Stomach (tissue), 9 donors: ENCODE measurements around the gene C2CD3. TPM values are rescaled to one million over a fixed set of nuclear protein-coding genes. Genes with fewer than 3 reads are reported as not detected.
"Not testable (repeated sequence)": the region's sequence is repeated elsewhere in the genome, so short reads cannot be mapped to it uniquely, and the experiment has no call there.

ENCODE experiments used
- DNase-seq, 2 donors: peaks; one replicate each; pipeline versions ENCODE4 v3.0.0 to v3.0.0-alpha.2; 2013 to 2019
- H3K27ac ChIP-seq, 5 donors: fragments of 200-600 bp in 4 of 5; sonication (generic) in 4 of 5; one replicate each; pipeline ENCODE4 v1.5.1; 2013 to 2019; ENCODE audit warnings: mild to moderate bottlenecking in 1 of 5, moderate library complexity in 1 of 5
- H3K27me3 ChIP-seq, 3 donors: fragments of 200-600 bp; sonication (generic); one replicate each; pipeline ENCODE4 v1.5.1; 2017 to 2019; ENCODE audit warnings: mixed run types in 1 of 3
- H3K36me3 ChIP-seq, 4 donors: fragments of 200-600 bp; sonication (generic); 1 replicate in 3 of 4; 2 replicates in 1 of 4; pipeline ENCODE4 v1.5.1; 2016 to 2019
- H3K4me1 ChIP-seq, 4 donors: fragments of 200-600 bp; sonication (generic); one replicate each; pipeline ENCODE4 v1.5.1; 2016 to 2019
- H3K4me3 ChIP-seq, 4 donors: fragments of 200-600 bp; sonication (generic) in 3 of 4; one replicate each; pipeline ENCODE4 v1.5.1; 2016 to 2019; ENCODE audit warnings: mild to moderate bottlenecking in 1 of 4
- H3K9me3 ChIP-seq, 4 donors: fragments of 200-600 bp; sonication (generic); one replicate each; pipeline ENCODE4 v1.5.1; 2016 to 2019
- CTCF ChIP-seq, 7 experiments: fragments of 450-650 bp in 4 of 7; fragments of 200-600 bp in 3 of 7; sonication (generic) in 3 of 7; IDR thresholded peaks; one replicate each; pipeline ENCODE4 v1.5.1; 2016 to 2019; ENCODE audit warnings: antibody characterized with exemption in 7 of 7, control low read depth in 2 of 7, mild to moderate bottlenecking in 1 of 7
- EP300 ChIP-seq: sonication (generic); formaldehyde crosslinking; IDR thresholded peaks from one replicate; pipeline ENCODE4 v1.6.1; 2017; ENCODE audit warnings: antibody characterized with exemption
- POLR2A ChIP-seq, 4 donors: fragments of 450-650 bp; IDR thresholded peaks; one replicate each; pipeline ENCODE4 v1.6.1; 2016; ENCODE audit warnings: antibody characterized with exemption in 4 of 4, control low read depth in 2 of 4, mild to moderate bottlenecking in 1 of 4, moderate library complexity in 1 of 4
- POLR2AphosphoS5 ChIP-seq, 3 donors: sonication (generic); formaldehyde crosslinking; IDR thresholded peaks; one replicate each; pipeline ENCODE4 v1.6.1; 2016; ENCODE audit warnings: antibody characterized with exemption in 3 of 3
- WGBS, 5 donors: extraction: QIAGEN DNeasy Blood & Tissue Kit in 3 of 5; methylation state at CpG; one replicate each; pipeline versions ENCODE4 v1.1.5 to v1.1.7; 2013 to 2018; 5-methylcytosine and 5-hydroxymethylcytosine counted together
- intact Hi-C: fragments of 100-400 bp; cut with DNase I; formaldehyde crosslinking; loops from one replicate; pipeline ENCODE4 v1.15.1; 2023; ENCODE audit warnings: low total_unique reads
- polyA plus RNA-seq, 3 donors: library from polyadenylated mRNA; stranded (reverse); fragments of 200-250 nt; gene quantifications; one replicate each; pipeline ENCODE4 v1.2.3, GENCODE V29; 2013
- total RNA-seq, 5 donors: library from RNA; depleted of rRNA; stranded (reverse); fragments of >200 nt; gene quantifications; one replicate each; pipeline versions ENCODE4 v1.1.0 to v1.2.3, GENCODE V29; 2014 to 2016
- donor health status: healthy with polysubstance abuse.
- donor health status: Bipolar disorder and iron deficiency.
- donor health status: healthy.

The C2CD3 gene
- total and polyA plus RNA-seq, 8 donors: 5.6 to 176 (median 38.6) TPM

- Histone ChIP-seq H3K9me3 (no peaks in the 10 kb centered on the region), H3K27me3 (no peaks in the 10 kb centered on the region), H3K27ac (no peak overlapping the region), H3K36me3 (peaks cover 52 to 93% (median 90%) of the 10 kb centered on the region in 4 donors), H3K4me3 (no peak overlapping the region), H3K4me1 (no peaks in the 10 kb centered on the region)
- intact Hi-C loops: no loop called here
- no peak for DNase-seq
- 76 to 85% (median 80%) methylated on average over 5 of the region's 5 CpGs for WGBS, 5 donors
- no peak for TF ChIP-seq EP300
- TF ChIP-seq POLR2AphosphoS5 (IDR thresholded peaks at IDR 0.05): no peak
- TF ChIP-seq POLR2A (IDR thresholded peaks at IDR 0.05): no peak
- TF ChIP-seq CTCF (IDR thresholded peaks at IDR 0.05): no peak
Observed at GRCh38 chr11:74086242-74086884, 84.4 kb downstream of the C2CD3 start.

- intact Hi-C loops: no loop called here
Observed at GRCh38 chr11:74085542-74085892, 85.3 kb downstream of the C2CD3 start.

GRCh38 chr11:74084796-74085541 lies 85.8 kb downstream of the C2CD3 start:
- no peaks in the 10 kb centered on the region for H3K27me3 ChIP-seq
- WGBS, 5 donors: 84 to 95% (median 90%) methylated on average over 2 of the region's 2 CpGs
- no peaks in the 10 kb centered on the region for H3K4me1 ChIP-seq
- H3K27ac ChIP-seq: no peak overlapping the region
- no peak for DNase-seq
- H3K9me3 ChIP-seq: no peaks in the 10 kb centered on the region
- no peak overlapping the region for H3K4me3 ChIP-seq
- H3K36me3 ChIP-seq: peaks cover 43 to 87% (median 85%) of the 10 kb centered on the region in 4 donors
- no peak for TF ChIP-seq CTCF (IDR thresholded peaks at IDR 0.05)
- TF ChIP-seq EP300: no peak
- no peak for TF ChIP-seq POLR2A (IDR thresholded peaks at IDR 0.05)
- no peak for TF ChIP-seq POLR2AphosphoS5 (IDR thresholded peaks at IDR 0.05)
- intact Hi-C loops: no loop called here

More at GRCh38 chr11:74085542-74085892, 85.3 kb downstream of the C2CD3 start:
- no peak overlapping the region for H3K4me3 ChIP-seq
- H3K36me3 ChIP-seq: peaks cover 48 to 92% (median 90%) of the 10 kb centered on the region in 4 donors
- H3K4me1 ChIP-seq: no peaks in the 10 kb centered on the region
- no peaks in the 10 kb centered on the region for H3K27me3 ChIP-seq
- no peak overlapping the region for H3K27ac ChIP-seq
- TF ChIP-seq EP300 (no peak), POLR2A (IDR thresholded peaks at IDR 0.05) (no peak), POLR2AphosphoS5 (IDR thresholded peaks at IDR 0.05) (no peak), CTCF (IDR thresholded peaks at IDR 0.05) (no peak)
- 77 to 93% (median 86%) methylated on average over 6 of the region's 6 CpGs for WGBS, 5 donors
- H3K9me3 ChIP-seq: no peaks in the 10 kb centered on the region
- no peak for DNase-seq

GRCh38 chr11:74083927-74084326 lies 86.9 kb downstream of the C2CD3 start:
- H3K27ac ChIP-seq, intact Hi-C loops: not testable (repeated sequence)

GRCh38 chr11:74081428-74081827 lies 89.4 kb downstream of the C2CD3 start:
- H3K27me3 ChIP-seq: no peaks in the 10 kb centered on the region
- peaks cover 32 to 79% (median 72%) of the 10 kb centered on the region in 4 donors for H3K36me3 ChIP-seq
- 83 to 98% (median 94%) methylated on average over 1 of the region's 1 CpG for WGBS, 5 donors
- no peak for DNase-seq
- intact Hi-C loops: no loop called here
- TF ChIP-seq EP300 (no peak), POLR2A (IDR thresholded peaks at IDR 0.05) (no peak), POLR2AphosphoS5 (IDR thresholded peaks at IDR 0.05) (no peak), CTCF (IDR thresholded peaks at IDR 0.05) (no peak)
- no peaks in the 10 kb centered on the region for H3K4me1 ChIP-seq
- no peaks in the 10 kb centered on the region for H3K9me3 ChIP-seq
- no peak overlapping the region for H3K27ac ChIP-seq
- H3K4me3 ChIP-seq: no peak overlapping the region

More at GRCh38 chr11:74083927-74084326, 86.9 kb downstream of the C2CD3 start:
- H3K36me3 ChIP-seq: peaks cover 33 to 83% (median 75%) of the 10 kb centered on the region in 4 donors
- H3K27me3 ChIP-seq, H3K4me3 ChIP-seq, DNase-seq, H3K9me3 ChIP-seq, H3K4me1 ChIP-seq: not testable (repeated sequence)
- WGBS, 5 donors: 95 to 98% (median 98%) methylated on average over 4 of the region's 4 CpGs
